ENCODE measurements around the gene SAMD14. TPM values are rescaled to one million over a fixed set of nuclear protein-coding genes. Genes with fewer than 3 reads are reported as not detected.

SAMD14 gene
- total RNA-seq, 2 experiments from 2014 or later, result 0.59 TPM; not detected in 1

GRCh38 chr17:50090971-50091917, 38.7 kb downstream of the SAMD14 start:
- POLR2A ChIA-PET, result interaction anchor here (1.4 kb wide), 1 partner anchor 77 kb away, joined by 4 read pairs; no protein-coding TSS in a partner anchor
- TF ChIP-seq CTCF (conservative IDR thresholded peaks at IDR 0.05; ENCODE audit: low read length) (no peak), EZH2phosphoT487 (IDR thresholded peaks at IDR 0.05; ENCODE audit: borderline replicate concordance, low read depth, low read length) (no peak)

GRCh38 chr17:50090071-50090470, 39.9 kb downstream of the SAMD14 start:
- Histone ChIP-seq H3K9me3 (ENCODE audit: low read length) (no peaks in the 10 kb centered on the region), H3K9me2 (ENCODE audit: insufficient read depth, low read length) (no peaks in the 10 kb centered on the region), H3K4me2 (ENCODE audit: low read length) (no peak overlapping the region), H3K4me1 (ENCODE audit: insufficient read depth, low read length, poor library complexity, severe bottlenecking) (peaks cover 11% of the 10 kb centered on the region), H3K79me2 (ENCODE audit: insufficient read depth, low read depth, low read length) (no peaks in the 10 kb centered on the region), H4K20me1 (ENCODE audit: insufficient read depth, low read length) (no peaks in the 10 kb centered on the region), H2AFZ (ENCODE audit: low read length) (no peak overlapping the region), H3K4me3 (ENCODE audit: low read depth, low read length, poor library complexity, severe bottlenecking) (no peak overlapping the region), H3K36me3 (ENCODE audit: insufficient read depth, low read length) (peaks cover 8% of the 10 kb centered on the region; the same call in 1 of the 2 replicates), H3K27ac (ENCODE audit: low read depth, low read length, poor library complexity, severe bottlenecking) (no peak overlapping the region)
- intact Hi-C loops (cut with micrococcal nuclease; ENCODE audit: unreplicated experiment), result no loop called here
- BruUV-seq (replicated peaks), result no TSS peak
- POLR2A ChIA-PET, result interaction anchor here (0.7 kb wide), 1 partner anchor 8 kb away, joined by 3 read pairs; no protein-coding TSS in a partner anchor
- CTCF ChIA-PET (ENCODE audit: unreplicated experiment), result no interaction called here
- no peak for TF ChIP-seq EZH2phosphoT487 (IDR thresholded peaks at IDR 0.05; ENCODE audit: borderline replicate concordance, low read depth, low read length)
- no peak for TF ChIP-seq CTCF (conservative IDR thresholded peaks at IDR 0.05; ENCODE audit: low read length)
- no peak for DNase-seq (ENCODE audit: low spot score)

More at GRCh38 chr17:50090971-50091917, 38.7 kb downstream of the SAMD14 start:
- Histone ChIP-seq H3K9me3 (ENCODE audit: low read length) (no peaks in the 10 kb centered on the region), H2AFZ (ENCODE audit: low read length) (no peak overlapping the region), H3K4me2 (ENCODE audit: low read length) (no peak overlapping the region), H3K9me2 (ENCODE audit: insufficient read depth, low read length) (no peaks in the 10 kb centered on the region), H3K27ac (ENCODE audit: low read depth, low read length, poor library complexity, severe bottlenecking) (no peak overlapping the region), H3K36me3 (ENCODE audit: insufficient read depth, low read length) (peaks cover 8% of the 10 kb centered on the region; the same call in 1 of the 2 replicates), H3K79me2 (ENCODE audit: insufficient read depth, low read depth, low read length) (no peaks in the 10 kb centered on the region), H3K4me3 (ENCODE audit: low read depth, low read length, poor library complexity, severe bottlenecking) (no peak overlapping the region), H3K4me1 (ENCODE audit: insufficient read depth, low read length, poor library complexity, severe bottlenecking) (peaks cover 17% of the 10 kb centered on the region), H4K20me1 (ENCODE audit: insufficient read depth, low read length) (no peaks in the 10 kb centered on the region)
- DNase-seq (ENCODE audit: low spot score), result no peak
- no TSS peak for BruUV-seq (replicated peaks)
- intact Hi-C loops (cut with micrococcal nuclease; ENCODE audit: unreplicated experiment), result no loop called here
- CTCF ChIA-PET (ENCODE audit: unreplicated experiment), result no interaction called here

Measured in OCI-LY7 (cell line).